ENCODE data around the gene SMG7.

Gene SMG7

GRCh38 chr1:183584147-183584546 is 111.8 kb downstream of the SMG7 start:
- TF ChIP-seq POLR2AphosphoS5 (IDR thresholded peaks at IDR 0.05; ENCODE audit: low read depth, low read length) (no peak), TAF1 (IDR thresholded peaks at IDR 0.05; ENCODE audit: borderline replicate concordance, insufficient read depth, low read length) (no peak), FOXP2 (optimal IDR thresholded peaks at IDR 0.05; ENCODE audit: borderline replicate concordance, extremely low read depth, extremely low read length, insufficient read depth) (no peak), SIN3A (IDR thresholded peaks at IDR 0.05; ENCODE audit: borderline replicate concordance, insufficient read depth, low read length) (no peak)
- TF ChIP-seq, protein P1, sequence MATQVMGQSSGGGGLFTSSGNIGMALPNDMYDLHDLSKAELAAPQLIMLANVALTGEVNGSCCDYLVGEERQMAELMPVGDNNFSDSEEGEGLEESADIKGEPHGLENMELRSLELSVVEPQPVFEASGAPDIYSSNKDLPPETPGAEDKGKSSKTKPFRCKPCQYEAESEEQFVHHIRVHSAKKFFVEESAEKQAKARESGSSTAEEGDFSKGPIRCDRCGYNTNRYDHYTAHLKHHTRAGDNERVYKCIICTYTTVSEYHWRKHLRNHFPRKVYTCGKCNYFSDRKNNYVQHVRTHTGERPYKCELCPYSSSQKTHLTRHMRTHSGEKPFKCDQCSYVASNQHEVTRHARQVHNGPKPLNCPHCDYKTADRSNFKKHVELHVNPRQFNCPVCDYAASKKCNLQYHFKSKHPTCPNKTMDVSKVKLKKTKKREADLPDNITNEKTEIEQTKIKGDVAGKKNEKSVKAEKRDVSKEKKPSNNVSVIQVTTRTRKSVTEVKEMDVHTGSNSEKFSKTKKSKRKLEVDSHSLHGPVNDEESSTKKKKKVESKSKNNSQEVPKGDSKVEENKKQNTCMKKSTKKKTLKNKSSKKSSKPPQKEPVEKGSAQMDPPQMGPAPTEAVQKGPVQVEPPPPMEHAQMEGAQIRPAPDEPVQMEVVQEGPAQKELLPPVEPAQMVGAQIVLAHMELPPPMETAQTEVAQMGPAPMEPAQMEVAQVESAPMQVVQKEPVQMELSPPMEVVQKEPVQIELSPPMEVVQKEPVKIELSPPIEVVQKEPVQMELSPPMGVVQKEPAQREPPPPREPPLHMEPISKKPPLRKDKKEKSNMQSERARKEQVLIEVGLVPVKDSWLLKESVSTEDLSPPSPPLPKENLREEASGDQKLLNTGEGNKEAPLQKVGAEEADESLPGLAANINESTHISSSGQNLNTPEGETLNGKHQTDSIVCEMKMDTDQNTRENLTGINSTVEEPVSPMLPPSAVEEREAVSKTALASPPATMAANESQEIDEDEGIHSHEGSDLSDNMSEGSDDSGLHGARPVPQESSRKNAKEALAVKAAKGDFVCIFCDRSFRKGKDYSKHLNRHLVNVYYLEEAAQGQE (IDR thresholded peaks at IDR 0.05; ENCODE audit: insufficient read depth in 1 of 2, low read depth in 2 of 2, low read length in 2 of 2), result no peak

- TF ChIP-seq FOXP2 (optimal IDR thresholded peaks at IDR 0.05; ENCODE audit: borderline replicate concordance, extremely low read depth, extremely low read length, insufficient read depth), result no peak
- no peak for TF ChIP-seq POLR2AphosphoS5 (IDR thresholded peaks at IDR 0.05; ENCODE audit: low read depth, low read length)
- no peak for TF ChIP-seq TAF1 (IDR thresholded peaks at IDR 0.05; ENCODE audit: borderline replicate concordance, insufficient read depth, low read length)
- TF ChIP-seq SIN3A (IDR thresholded peaks at IDR 0.05; ENCODE audit: borderline replicate concordance, insufficient read depth, low read length), result no peak
- TF ChIP-seq, protein P1 (IDR thresholded peaks at IDR 0.05; ENCODE audit: insufficient read depth in 1 of 2, low read depth in 2 of 2, low read length in 2 of 2), result no peak
These were observed 112.7 kb downstream of the SMG7 start for GRCh38 chr1:183585038-183585437.

- TF ChIP-seq, protein P1 (IDR thresholded peaks at IDR 0.05; ENCODE audit: insufficient read depth in 1 of 2, low read depth in 2 of 2, low read length in 2 of 2), result no peak
- TF ChIP-seq SIN3A (IDR thresholded peaks at IDR 0.05; ENCODE audit: borderline replicate concordance, insufficient read depth, low read length) (no peak), FOXP2 (optimal IDR thresholded peaks at IDR 0.05; ENCODE audit: borderline replicate concordance, extremely low read depth, extremely low read length, insufficient read depth) (no peak), POLR2AphosphoS5 (IDR thresholded peaks at IDR 0.05; ENCODE audit: low read depth, low read length) (no peak), TAF1 (IDR thresholded peaks at IDR 0.05; ENCODE audit: borderline replicate concordance, insufficient read depth, low read length) (no peak)
These were observed 114.2 kb downstream of the SMG7 start for GRCh38 chr1:183586455-183586854.

- no peak for TF ChIP-seq POLR2AphosphoS5 (IDR thresholded peaks at IDR 0.05; ENCODE audit: low read depth, low read length)
- TF ChIP-seq TAF1 (IDR thresholded peaks at IDR 0.05; ENCODE audit: borderline replicate concordance, insufficient read depth, low read length), result no peak
- TF ChIP-seq SIN3A (IDR thresholded peaks at IDR 0.05; ENCODE audit: borderline replicate concordance, insufficient read depth, low read length), result no peak
- TF ChIP-seq, protein P1 (IDR thresholded peaks at IDR 0.05; ENCODE audit: insufficient read depth in 1 of 2, low read depth in 2 of 2, low read length in 2 of 2), result no peak
- TF ChIP-seq FOXP2 (optimal IDR thresholded peaks at IDR 0.05; ENCODE audit: borderline replicate concordance, extremely low read depth, extremely low read length, insufficient read depth), result no peak
These were observed 114.6 kb downstream of the SMG7 start for GRCh38 chr1:183586926-183587325.

- TF ChIP-seq FOXP2 (optimal IDR thresholded peaks at IDR 0.05; ENCODE audit: borderline replicate concordance, extremely low read depth, extremely low read length, insufficient read depth) (no peak), POLR2AphosphoS5 (IDR thresholded peaks at IDR 0.05; ENCODE audit: low read depth, low read length) (no peak), SIN3A (IDR thresholded peaks at IDR 0.05; ENCODE audit: borderline replicate concordance, insufficient read depth, low read length) (no peak), TAF1 (IDR thresholded peaks at IDR 0.05; ENCODE audit: borderline replicate concordance, insufficient read depth, low read length) (no peak)
- TF ChIP-seq, protein P1 (IDR thresholded peaks at IDR 0.05; ENCODE audit: insufficient read depth in 1 of 2, low read depth in 2 of 2, low read length in 2 of 2), result no peak
These were observed 116.5 kb downstream of the SMG7 start for GRCh38 chr1:183588827-183589226.
